Activated B cell treated with CpG ODN at 0.5 μM for 24 hours (primary cell): ENCODE results near the gene UQCRC1. TPM values are rescaled to one million over a fixed set of nuclear protein-coding genes. Genes with fewer than 3 reads are reported as not detected.

Experiments
- ATAC-seq: fragments of 200-7000 bp; cut with Tn5 transposase; one replicate; pipeline ENCODE4 v1.10.0; 2021; ENCODE audit warnings: low read depth, mild to moderate bottlenecking, moderate library complexity
- CTCF ChIA-PET: fragments of 350-600 bp; sonication (Branson Sonifier 250); formaldehyde crosslinking; loops from one replicate; lab custom pipeline; 2021; ENCODE audit warnings: antibody characterized with exemption; lab: Charles Lee
- POLR2A ChIA-PET: fragments of 350-600 bp; sonication (Branson Sonifier 250); formaldehyde crosslinking; loops from one replicate; lab custom pipeline; 2021; ENCODE audit warnings: antibody characterized with exemption; lab: Charles Lee
- DNase-seq: peaks from one replicate; pipeline ENCODE4 v3.0.0; 2022
- H3K27ac Mint-ChIP-seq: one replicate; pipeline ENCODE4 v1.8.0; 2020; ENCODE audit warnings: mixed read lengths
- H3K27me3 Mint-ChIP-seq: one replicate; pipeline ENCODE4 v1.8.0; 2021; ENCODE audit warnings: mixed read lengths
- H3K36me3 Mint-ChIP-seq: one replicate; pipeline ENCODE4 v1.8.0; 2021; ENCODE audit warnings: low read depth, mixed read lengths
- H3K4me1 Mint-ChIP-seq: one replicate; pipeline ENCODE4 v1.8.0; 2021; ENCODE audit warnings: mixed read lengths
- H3K4me3 Mint-ChIP-seq: one replicate; pipeline ENCODE4 v1.8.0; 2020; ENCODE audit warnings: mild to moderate bottlenecking, mixed read lengths
- H3K9me3 Mint-ChIP-seq: one replicate; pipeline ENCODE4 v1.8.0; 2020; ENCODE audit warnings: mixed read lengths
- intact Hi-C: fragments of 100-400 bp; cut with micrococcal nuclease; formaldehyde crosslinking; loops from one replicate; pipeline ENCODE4 v1.15.1; 2024
- total RNA-seq: library from RNA; stranded (reverse); gene quantifications from 2 replicates; pipeline ENCODE4 v1.2.3, GENCODE V29; 2022
- TF ChIP-seq, protein P1 (sequence below): fragments of 200-600 bp; IDR thresholded peaks from one replicate; pipeline ENCODE4 v1.8.0; 2022; ENCODE audit warnings: antibody characterized with exemption, mild to moderate bottlenecking

The UQCRC1 gene
- total RNA-seq, 1 donor from 2014 or later, result 117 TPM

DNA sequence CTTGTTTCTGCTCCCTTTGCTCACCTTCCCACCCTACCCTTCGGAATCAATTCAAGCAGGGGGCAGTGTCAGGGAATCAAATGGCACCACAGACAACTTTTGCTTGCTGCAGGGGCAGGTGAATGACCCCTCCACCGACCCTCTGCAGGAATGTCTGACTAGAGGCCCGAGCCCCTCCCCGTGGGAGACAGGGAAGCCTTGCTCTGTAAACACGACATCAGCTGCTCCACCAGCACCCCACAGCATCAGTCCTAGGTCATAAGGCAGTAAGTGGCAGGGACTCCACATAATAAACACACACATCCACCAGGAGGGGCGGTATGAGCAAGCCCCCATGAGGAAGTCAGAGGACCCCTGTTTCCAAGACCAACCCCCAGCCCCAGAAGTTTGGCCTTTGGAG, 27.9 kb upstream of the UQCRC1 start:
- TF ChIP-seq, protein P1, sequence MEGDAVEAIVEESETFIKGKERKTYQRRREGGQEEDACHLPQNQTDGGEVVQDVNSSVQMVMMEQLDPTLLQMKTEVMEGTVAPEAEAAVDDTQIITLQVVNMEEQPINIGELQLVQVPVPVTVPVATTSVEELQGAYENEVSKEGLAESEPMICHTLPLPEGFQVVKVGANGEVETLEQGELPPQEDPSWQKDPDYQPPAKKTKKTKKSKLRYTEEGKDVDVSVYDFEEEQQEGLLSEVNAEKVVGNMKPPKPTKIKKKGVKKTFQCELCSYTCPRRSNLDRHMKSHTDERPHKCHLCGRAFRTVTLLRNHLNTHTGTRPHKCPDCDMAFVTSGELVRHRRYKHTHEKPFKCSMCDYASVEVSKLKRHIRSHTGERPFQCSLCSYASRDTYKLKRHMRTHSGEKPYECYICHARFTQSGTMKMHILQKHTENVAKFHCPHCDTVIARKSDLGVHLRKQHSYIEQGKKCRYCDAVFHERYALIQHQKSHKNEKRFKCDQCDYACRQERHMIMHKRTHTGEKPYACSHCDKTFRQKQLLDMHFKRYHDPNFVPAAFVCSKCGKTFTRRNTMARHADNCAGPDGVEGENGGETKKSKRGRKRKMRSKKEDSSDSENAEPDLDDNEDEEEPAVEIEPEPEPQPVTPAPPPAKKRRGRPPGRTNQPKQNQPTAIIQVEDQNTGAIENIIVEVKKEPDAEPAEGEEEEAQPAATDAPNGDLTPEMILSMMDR, result no peak
- H3K27ac Mint-ChIP-seq, result no peak overlapping the region
- POLR2A ChIA-PET, result no interaction called here

GRCh38 chr3:48636149-48636655, 26.8 kb upstream of the UQCRC1 start:
- H3K9me3 Mint-ChIP-seq, result no peaks in the 10 kb centered on the region
- ATAC-seq, result no peak
- H3K4me1 Mint-ChIP-seq, result peaks cover 15% of the 10 kb centered on the region
- ChIA-PET POLR2A (interaction anchor here (0.5 to 2.2 kb wide), 6 partner anchors 21 to 1341 kb away, joined by 3 to 12 read pairs (median 4); partner anchors contain the start of gene UQCRC1), CTCF (interaction anchor here (0.7 to 1.9 kb wide), 2 partner anchors 27 to 235 kb away, joined by 3 to 7 read pairs; partner anchors contain the start of gene CELSR3)
- peak overlapping the region; percentile 89 for H3K4me3 Mint-ChIP-seq
- H3K27me3 Mint-ChIP-seq, result no peaks in the 10 kb centered on the region
- peaks cover 2% of the 10 kb centered on the region for H3K36me3 Mint-ChIP-seq
- TF ChIP-seq, protein P1, result no peak
- intact Hi-C loops, result loop anchor here (5.0 kb wide), 1 partner anchor 456 kb away; the partner anchor contains the start of gene QRICH1
- DNase-seq, result no peak
- H3K27ac Mint-ChIP-seq, result no peak overlapping the region

More for the DNA sequence above, 27.9 kb upstream of the UQCRC1 start:
- H3K27me3 Mint-ChIP-seq, result no peaks in the 10 kb centered on the region
- H3K9me3 Mint-ChIP-seq, result no peaks in the 10 kb centered on the region
- intact Hi-C loops, result loop anchor here (5.0 kb wide), 1 partner anchor 455 kb away; the partner anchor contains the start of gene QRICH1
- H3K4me3 Mint-ChIP-seq, result no peak overlapping the region
- H3K4me1 Mint-ChIP-seq, result peaks cover 15% of the 10 kb centered on the region
- peaks cover 2% of the 10 kb centered on the region for H3K36me3 Mint-ChIP-seq
- DNase-seq, result no peak
- no peak for ATAC-seq
- CTCF ChIA-PET, result no interaction called here

- ChIA-PET POLR2A (interaction anchor here (0.8 to 2.2 kb wide), 4 partner anchors 22 to 169 kb away, joined by 3 to 12 read pairs (median 4); partner anchors contain the start of gene UQCRC1), CTCF (interaction anchor here (0.7 to 1.9 kb wide), 5 partner anchors 26 to 235 kb away, joined by 3 to 7 read pairs (median 3); partner anchors contain the start of gene CELSR3)
- H3K4me1 Mint-ChIP-seq, result peaks cover 15% of the 10 kb centered on the region
- H3K27ac Mint-ChIP-seq, result peak within 1 kb of the TSS; percentile 50
- TF ChIP-seq, protein P1, result no peak
- H3K27me3 Mint-ChIP-seq, result no peaks in the 10 kb centered on the region
- H3K4me3 Mint-ChIP-seq, result peak within 1 kb of the TSS; percentile 89
- ATAC-seq, result peak; percentile 97
- intact Hi-C loops, result loop anchor here (1.0 to 5.0 kb wide), 5 partner anchors 21 to 457 kb away; partner anchors contain the start of genes QRICH1 and UQCRC1
- peak; percentile 90 for DNase-seq
- peaks cover 2% of the 10 kb centered on the region for H3K36me3 Mint-ChIP-seq
- H3K9me3 Mint-ChIP-seq, result no peaks in the 10 kb centered on the region
Observed at GRCh38 chr3:48635222-48636021, 26.0 kb upstream of the UQCRC1 start, which contains the start of gene SLC26A6. Gene SLC26A6 (minus strand): TSS chr3:48635461. CDS start chr3:48635393, 68 bp downstream.

GRCh38 chr3:48634661-48635221, 25.3 kb upstream of the UQCRC1 start:
- H3K27me3 Mint-ChIP-seq, result no peaks in the 10 kb centered on the region
- H3K27ac Mint-ChIP-seq, result no peak overlapping the region
- intact Hi-C loops, result loop anchor here (1.0 to 5.0 kb wide), 5 partner anchors 22 to 458 kb away; partner anchors contain the start of genes QRICH1 and UQCRC1

More at GRCh38 chr3:48634661-48635221, 25.3 kb upstream of the UQCRC1 start:
- POLR2A ChIA-PET, result interaction anchor here (0.7 to 2.2 kb wide), 4 partner anchors 22 to 168 kb away, joined by 3 to 12 read pairs (median 6); partner anchors contain the start of gene UQCRC1
- H3K9me3 Mint-ChIP-seq, result no peaks in the 10 kb centered on the region
- H3K4me3 Mint-ChIP-seq, result peak overlapping the region; percentile 89
- H3K36me3 Mint-ChIP-seq, result peaks cover 2% of the 10 kb centered on the region
- peak; percentile 41 for DNase-seq
- H3K4me1 Mint-ChIP-seq, result peaks cover 15% of the 10 kb centered on the region
- ATAC-seq, result peak; percentile 23
- TF ChIP-seq, protein P1, result no peak
- CTCF ChIA-PET, result interaction anchor here (1.0 to 1.9 kb wide), 4 partner anchors 27 to 234 kb away, joined by 3 to 7 read pairs (median 4); no protein-coding TSS in a partner anchor
